HG03457 (cell line): ENCODE measurements around the gene KRT74.

ENCODE experiments used
- ATAC-seq: cut with Tn5 transposase; IDR thresholded peaks from one replicate; pipeline ENCODE4 v1.9.1; 2021; ENCODE audit warnings: moderate number of reproducible peaks; ENCODE audit not compliant: unreplicated experiment

KRT74 gene

DNA sequence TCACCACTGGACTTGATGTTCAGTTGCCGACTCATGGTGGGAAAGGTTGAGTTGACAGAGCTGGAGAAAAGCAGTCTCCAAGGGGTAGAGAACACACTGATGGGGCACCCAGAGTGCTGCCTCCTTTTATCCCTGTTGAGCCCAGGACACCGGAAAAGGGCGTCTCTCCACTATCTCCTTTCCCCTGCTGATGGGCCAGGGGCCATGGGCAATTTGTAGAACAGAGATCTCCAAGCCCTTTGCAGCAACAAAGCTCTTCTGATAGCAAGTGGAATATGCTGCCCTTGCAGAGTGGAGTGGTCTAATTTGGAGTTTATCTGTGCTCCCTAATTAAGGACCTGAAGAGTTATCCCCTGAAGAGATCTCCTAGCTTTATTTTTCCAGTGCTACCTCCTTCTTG, at the start of gene KRT74:
TSS of gene KRT74 (minus strand) at position 101 of the 400 bp plus-strand sequence. CDS start at position 35, 66 bp downstream.
- no peak for ATAC-seq

DNA sequence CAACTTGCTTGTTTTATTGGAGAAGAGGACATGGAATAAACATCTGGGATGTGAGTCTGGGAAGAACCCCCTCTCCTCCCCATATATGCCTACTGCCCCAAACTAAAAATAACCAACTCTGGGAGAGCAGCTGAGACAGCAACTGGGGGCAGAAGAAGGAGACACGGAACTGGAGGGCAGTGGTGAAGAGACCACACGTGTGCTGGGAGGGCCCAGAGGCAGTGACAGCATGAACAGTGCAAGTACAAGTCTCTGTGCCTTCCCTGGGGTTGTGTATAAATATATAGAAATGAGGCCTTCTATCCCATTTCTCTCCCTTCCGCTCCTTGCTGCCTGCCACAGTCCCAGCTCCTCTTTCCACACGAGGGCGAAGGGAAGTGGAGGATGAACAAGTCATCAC, 48.7 kb upstream of the KRT74 start:
- no peak for ATAC-seq

DNA sequence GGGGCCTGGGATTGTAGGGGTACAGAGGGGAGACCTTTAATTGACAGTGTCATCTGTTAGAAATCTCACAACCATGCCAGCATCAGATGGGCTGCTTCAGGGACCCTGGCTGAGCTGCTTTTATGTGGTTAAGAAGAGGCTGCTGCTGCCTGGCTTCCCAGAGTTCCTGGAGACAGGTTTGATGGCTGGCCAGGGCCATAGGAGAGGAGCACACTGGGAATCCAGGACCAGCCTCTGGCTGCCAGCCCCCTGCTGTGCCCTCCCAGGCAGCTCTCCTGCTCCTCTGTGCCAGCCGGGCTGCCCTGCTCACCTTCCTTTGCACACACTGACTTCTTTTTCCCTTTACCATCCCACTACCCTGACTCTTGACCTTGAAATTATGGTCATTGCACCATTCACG, 45.2 kb upstream of the KRT74 start:
- ATAC-seq = no peak

DNA sequence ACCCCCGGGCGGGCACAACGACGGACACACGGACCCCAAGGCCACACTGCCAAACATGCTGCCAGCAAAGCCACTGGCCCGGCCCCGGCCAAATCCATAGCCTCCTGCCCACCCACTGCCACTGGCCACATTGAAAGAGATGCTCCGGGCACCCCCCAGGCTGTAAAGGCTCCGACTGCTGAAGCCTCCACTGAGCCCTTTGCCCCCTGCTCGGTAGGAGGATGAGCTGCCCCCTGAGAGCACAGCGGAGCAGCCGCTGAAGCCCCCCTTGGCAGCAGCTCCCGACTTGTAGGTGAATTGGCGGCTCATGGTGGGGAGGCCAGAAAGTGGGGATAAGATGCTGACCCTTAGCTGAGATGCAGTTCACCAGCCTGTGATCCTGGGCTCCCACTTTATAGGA, 44.6 kb upstream of the KRT74 start, which contains the start of gene KRT73:
TSS of gene KRT73 (minus strand) at position 344 of the 400 bp plus-strand sequence. CDS start at position 309, 35 bp downstream.
- no peak for ATAC-seq

DNA sequence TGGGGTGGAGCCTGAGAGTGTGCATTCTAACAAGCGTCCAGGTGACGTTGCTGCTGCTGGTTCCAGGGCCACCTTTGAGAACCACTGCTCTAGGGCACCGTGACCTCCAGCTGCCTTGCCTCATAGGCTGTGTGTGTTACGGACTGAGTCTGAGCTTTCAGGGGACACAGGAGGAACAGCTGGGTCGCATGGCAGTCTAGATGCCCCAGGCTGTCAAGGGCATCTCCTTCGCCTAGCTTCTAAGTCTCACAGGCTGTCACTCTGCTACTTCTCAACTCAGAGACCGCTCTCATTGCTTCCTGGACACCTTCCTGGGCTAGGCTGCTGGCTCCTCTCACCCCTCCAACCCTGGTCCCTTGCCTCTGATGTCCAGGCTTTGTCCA, 43.8 kb upstream of the KRT74 start:
- no peak for ATAC-seq

DNA sequence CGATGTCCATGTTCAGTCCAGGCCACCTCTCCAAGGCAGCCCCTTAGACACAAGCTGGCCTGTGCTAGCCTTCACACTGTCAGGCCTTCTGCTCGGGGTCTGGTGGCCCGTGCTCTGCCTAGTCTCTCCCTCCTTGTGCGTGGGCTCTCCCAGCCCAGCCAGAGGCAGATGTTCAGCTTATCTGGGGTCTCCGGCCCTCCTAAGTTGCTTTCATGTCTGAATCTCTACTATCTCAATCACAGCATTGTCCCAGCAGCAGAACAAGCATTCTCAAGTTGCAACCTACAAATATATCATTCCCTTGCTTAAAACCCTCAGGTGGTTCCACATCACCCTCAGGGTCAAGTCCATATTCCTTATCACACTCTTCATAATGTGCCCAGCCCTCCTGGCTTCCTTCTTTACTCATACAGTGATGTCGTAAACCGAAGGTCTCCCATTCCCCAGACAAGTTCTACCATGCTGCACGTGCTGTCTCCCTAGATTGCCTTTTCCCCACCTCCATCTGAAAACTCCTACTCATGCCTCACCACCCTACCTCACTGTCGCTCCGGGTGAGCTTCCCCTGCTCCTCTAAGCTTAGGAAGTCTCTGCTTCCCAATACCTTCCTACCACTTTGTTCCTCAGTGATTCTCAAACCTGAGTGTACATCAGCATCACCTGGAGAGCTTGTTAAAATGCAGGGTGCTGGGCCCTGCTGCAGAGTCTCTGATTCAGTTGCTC, 43.2 kb upstream of the KRT74 start:
- ATAC-seq = no peak

DNA sequence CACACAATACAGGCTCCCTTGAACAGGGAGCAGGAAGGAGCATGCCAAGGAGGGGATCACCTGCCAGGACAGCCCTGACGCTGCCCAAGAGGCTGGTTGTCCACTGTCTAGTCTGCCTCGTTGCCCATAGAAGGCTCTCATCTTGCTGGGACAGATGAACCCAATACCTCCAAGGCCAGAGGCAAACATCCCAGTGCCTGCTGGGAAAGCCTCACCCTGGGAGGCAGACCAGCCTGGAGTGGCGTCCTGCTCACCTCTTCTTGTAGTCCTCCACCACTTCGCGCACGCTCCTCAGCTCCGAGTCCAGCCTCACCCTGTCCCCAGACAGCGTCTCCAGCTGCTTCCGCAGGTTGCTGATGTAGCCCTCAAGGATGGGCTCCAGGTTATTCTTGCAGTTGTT, 42.3 kb upstream of the KRT74 start:
- ATAC-seq = no peak

DNA sequence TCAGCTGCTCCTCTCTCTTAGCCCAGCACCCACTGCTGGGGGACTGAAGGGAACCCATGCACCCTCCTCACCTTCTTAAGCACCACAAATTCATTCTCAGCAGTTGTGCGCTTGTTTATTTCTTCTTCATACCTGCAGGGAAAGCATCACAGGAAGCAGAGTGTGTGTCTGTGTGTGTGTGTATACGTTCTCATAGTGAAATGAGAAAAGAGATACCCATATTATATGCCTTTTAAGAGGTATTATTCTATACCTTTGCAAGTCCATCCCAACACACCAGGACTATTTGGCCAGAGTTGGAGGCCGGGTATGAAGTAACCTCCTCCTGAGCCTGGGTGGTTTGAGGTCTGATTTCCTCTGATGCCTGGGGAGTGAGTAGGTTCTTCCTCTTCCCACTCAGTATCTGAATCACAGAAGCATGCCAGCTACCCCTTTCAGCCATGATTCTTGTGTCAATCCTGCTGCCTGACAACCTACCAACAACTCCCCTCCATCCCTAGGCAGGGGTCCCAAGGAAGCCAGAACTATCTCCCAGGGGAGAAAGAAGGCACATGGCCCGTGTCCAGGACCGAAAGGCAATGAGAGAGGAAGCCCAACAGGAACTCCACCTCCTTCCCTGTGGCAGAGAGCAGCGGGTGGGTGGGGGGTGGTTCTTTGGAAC, 41.7 kb upstream of the KRT74 start:
- ATAC-seq = no peak

DNA sequence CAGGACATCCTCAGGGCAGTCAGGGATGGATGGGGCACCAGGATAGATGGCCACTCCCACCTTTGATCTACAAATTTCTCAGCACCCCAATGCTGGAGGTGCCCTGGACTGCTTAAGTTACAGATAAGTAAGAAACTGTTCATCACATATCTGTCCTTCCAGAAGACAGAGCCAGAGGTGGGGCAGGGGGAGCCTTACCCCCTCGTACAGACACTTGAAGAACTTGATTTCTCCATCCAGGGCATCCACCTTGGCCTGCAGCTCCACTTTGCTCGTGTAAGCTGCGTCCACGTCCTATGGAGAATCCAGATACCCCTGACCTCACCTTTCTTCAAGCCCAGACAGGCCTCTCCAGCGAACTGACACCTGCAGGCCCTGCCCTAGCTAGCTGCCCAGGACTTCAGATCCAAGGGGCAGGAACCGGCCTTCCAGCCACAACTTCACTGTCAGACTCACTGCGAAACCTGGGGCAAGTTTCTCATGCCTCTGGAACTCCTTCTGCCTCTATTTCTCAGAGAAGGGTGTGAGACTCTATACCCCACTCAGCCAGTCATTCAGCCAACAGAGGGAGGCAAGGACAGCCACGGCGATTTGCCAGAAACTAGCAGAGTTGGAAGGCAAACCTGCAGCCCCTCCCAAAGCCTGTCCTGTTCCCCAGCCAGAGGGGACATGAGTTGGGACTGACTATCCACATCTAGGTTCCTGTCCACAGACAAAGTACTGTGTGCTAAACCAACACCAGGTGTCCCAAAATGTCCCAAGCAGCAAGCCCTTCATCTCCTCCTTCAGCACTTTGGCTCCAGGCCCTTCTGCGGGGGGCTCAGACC, 41.0 kb upstream of the KRT74 start:
- no peak for ATAC-seq

DNA sequence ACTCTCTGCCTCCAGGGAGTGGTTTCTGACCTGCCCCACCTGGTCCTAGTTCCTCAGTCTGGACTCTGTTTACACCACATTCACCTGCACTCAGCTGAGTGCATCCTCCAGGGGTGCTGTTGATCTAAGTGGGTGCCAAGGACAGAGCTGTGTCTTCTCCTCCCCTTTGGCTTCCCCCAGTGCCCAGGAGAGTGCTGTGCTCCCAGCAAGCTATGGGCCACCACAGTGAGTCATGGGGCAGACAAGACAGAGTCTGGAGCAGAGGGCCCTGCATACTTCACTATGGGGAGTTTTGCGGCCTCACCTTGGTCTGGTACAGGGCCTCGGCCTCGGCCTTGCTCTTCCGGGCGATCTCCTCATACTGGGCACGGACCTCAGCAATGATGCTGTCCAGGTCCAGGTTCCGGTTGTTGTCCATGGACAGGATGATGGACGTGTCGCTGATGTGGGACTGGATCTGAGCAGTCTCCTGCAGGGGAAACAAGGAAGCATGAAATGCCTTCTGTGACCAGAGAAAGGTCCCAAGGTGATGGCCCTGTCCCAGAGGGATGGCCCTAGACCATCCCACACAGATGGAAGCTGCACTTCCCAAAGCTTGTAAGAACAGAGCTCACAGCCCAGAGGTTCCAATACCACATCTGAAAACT, 39.9 kb upstream of the KRT74 start:
- ATAC-seq = no peak

DNA sequence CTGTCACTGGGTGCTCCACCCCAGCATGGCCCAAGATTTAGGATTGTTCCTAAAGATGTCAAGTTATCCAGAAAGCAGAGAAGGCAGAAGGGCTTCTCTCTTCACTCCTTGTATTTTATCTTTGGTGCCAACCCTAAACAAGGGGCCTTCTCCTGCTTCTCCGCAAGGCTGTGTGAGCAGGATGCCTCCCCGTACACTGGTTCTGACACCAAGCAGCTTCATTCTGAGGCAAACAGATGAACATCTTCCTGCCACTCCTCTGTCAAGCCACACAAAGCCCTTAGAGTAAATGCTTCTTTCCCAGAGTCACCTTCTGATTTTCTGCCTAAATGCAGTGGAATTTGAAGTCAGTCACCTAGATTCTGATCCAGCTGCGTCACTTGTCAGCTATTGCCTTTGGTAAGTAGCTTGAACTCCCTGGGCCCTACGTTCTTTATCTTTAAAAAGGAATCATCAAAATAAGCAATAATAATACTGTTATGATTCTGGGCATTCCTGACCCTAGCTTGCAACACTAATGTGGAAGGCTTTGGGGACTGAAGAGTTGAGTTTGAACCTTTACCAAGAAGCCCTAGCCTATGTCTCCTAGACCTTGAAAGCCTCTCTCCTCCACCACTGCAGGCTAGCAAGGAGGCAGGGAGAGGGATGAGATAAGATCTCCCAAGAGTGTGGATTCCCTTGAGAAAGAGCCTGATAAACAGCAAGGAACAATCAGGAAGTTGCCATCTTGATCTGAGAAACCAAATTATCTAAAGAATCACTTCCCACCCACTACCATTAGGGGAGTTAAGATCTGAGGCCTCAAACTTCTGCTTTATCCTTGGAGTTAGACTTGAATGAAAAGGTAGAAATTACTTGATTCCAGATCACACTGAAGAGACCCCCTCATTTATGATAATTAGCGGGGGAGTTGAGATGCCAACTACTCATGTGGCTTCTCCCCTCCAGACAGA, 39.1 kb upstream of the KRT74 start:
- no peak for ATAC-seq

DNA sequence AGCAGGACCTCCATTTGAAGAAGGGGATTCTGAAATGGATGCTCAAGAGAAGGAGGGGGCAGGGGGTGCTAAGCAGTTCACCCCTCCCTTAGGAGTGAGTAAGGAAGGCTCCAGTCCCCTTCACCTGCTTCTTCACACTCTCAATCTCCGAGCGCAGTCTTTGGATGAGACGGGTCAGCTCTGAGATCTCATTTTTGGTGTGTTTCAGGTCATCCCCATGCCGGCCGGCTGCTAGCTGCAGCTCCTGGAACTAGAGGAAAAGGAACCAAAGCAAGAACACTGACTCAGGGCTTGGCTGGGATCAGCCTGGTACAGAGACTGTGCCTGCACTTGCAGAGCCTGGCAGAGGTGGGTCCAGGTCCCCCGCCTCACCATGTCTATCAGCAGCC, 37.4 kb upstream of the KRT74 start:
- ATAC-seq = no peak

DNA sequence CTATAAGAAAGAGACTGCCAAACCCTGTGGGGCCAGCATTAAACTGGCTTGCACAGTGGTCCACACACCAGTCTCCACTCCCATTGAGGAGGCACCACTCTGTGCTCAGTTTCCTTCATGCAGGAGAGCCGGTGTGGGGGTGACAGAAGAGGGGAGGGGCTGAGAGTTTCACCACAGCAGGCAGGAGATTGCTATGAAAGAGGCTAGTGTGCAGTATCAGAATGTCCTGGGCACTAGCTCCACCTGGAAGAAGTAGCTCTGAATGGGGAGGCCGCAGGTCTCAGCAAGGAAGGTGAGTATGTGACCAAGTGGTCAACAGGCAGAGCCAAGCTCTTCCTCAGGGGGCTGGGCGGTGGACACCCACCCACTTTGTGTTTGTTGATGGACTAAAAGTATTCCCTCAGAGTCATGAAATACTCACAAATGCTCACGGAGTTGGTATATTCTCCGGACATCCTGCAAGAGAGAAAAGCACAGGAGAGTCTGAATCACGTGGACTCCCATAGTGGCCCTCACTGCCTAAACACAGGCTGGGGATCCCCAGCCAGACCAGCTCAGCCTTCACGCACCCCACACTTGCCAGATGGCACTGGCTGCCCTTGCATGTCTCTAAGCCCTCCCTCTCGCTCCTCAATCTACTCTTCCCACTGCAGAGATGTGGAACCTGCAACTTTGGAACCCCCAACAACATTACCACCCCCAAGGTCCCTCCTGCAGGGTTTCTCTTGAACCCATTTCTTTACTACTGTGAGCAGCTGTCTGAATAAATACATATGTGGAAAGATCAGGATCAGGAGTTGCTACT, 35.4 kb upstream of the KRT74 start:
- ATAC-seq = no peak

DNA sequence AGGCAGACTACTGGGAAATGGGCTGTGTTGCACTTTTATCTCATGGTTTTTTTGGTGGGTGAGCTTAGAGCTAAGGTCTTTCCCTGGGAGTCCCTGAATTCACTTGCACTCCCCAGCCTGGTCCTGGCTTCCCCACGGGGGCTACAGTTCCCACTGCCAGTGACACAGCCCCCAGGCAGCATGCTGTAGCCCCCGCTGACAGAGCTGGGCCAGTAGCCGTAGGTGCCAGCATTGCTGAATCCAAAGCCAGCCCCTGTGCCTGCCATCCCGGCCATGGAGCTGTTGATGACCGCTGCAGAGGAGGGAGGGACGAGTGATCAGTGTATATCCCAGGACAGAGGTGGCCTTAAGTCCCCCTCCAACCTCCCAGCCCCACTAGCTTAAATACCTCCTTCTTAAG, 34.5 kb upstream of the KRT74 start:
- ATAC-seq = no peak

DNA sequence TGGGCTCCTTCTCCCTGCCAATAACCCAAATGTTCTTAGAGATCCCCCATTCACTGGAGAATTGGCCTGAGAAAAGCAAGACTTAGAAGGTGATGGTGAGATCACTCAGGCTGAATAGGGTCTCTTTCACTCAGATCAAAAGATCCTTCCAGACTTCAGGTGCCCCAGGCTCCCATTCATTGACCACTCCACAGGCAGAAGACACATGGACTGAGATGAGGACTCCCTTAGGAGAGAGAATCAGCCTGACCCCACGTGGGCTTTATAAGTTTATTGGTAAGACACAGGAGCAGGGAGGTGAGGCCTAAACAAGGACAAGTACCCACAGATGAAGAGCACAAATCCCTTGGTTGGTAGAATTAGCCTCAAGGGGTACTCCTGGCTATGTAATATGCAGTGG, 33.7 kb upstream of the KRT74 start:
- ATAC-seq = no peak

DNA sequence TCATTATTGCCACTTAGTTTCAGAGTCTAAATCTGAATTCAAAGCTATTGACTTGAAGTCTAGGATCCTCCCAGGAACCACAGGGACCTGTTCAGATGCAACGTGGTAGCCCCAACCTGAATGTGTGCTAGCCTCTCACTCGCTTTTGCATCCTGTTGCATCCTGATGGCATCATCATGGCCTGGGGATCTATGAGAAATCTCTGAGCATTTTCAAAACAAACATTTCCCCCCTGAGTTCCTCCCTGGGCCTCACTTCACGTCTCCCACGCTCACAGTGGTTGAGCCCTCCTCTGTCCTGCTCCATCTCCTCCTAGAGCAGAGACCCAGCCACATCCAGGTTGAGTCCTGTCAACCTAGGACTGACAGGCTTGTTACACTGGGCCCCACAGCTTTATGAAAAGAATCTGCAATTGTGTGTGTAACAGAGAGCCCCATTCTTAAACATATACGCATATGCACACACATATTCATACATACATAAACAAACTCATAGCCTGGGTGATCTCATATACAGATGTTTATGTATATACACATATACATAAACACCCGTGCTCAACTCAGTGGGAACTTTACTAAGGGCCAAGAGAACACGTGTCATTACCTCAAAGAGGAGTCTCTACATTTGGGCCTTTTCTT, 33.1 kb upstream of the KRT74 start:
- no peak for ATAC-seq

DNA sequence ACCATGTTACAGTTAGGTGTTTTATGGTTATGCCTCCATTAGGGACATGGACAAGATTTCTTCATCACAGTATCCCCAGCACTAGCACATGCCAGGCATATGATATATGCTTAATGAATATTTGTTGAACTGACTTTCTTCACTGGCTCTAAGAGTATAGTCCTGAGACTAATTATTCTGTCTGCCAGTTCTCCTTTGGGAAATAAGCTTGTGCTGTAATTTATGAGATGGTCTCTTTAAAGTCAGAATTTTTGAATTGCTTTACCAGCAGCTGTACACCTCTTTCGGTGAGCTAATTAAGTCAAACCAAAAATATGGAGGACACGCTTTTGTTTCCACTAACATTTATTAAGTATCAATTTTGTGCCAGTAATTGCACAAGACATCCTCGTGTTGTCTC, 32.5 kb upstream of the KRT74 start:
- ATAC-seq = no peak

DNA sequence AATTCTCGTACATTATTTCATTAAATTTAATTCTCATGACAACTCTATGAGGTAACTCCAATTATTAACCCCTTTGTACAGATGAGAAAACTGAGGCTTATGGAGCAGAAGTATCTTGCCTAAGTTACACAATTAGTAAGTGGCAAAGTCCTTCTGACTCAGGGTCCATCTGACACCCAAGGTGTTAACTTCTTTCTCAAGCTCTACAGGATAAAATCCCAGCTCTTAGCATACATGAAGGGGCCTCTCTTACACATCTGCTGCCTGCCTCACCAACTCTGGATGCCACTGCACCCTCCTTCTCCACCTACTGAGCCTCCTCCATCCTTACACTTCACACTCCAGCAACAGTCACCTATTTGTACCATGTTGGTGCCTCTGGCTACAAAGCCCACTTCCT, 31.9 kb upstream of the KRT74 start:
- no peak for ATAC-seq

DNA sequence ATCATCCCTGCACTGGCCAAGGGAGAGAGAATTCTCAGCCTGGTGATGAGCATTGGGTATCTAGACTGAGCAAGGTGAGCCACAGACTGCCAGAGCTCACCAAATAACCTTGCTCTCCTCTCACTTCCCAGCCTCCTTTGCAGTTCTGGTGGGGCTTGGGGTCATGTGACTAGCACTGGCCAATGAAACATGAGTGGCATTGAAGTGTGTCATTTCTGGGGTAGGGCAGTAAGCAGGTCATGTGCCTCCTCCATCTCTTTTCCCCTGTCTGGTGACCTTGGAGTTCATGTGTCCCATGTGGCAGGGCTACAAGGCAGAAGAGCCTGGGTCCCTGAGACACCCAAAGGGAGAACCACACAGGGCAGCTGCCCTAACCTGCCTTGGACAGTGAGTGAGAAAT, 31.2 kb upstream of the KRT74 start:
- no peak for ATAC-seq
